Ectodermal cell (in vitro differentiated cells): ENCODE results near the gene ACADSB.

Experiments
- H3K27ac ChIP-seq: 2 replicates; pipeline ENCODE4 v1.7.0; 2013; ENCODE audit warnings: mild to moderate bottlenecking, low read depth, low read length; ENCODE audit not compliant: insufficient read depth, poor library complexity, severe bottlenecking
- H3K27me3 ChIP-seq: 2 replicates; pipeline ENCODE4 v1.7.0; 2013; ENCODE audit warnings: mild to moderate bottlenecking, low read length; ENCODE audit not compliant: insufficient read depth, control insufficient read depth, poor library complexity, severe bottlenecking
- H3K36me3 ChIP-seq: one replicate; pipeline ENCODE4 v1.7.0; 2013; ENCODE audit warnings: low read length; ENCODE audit not compliant: control insufficient read depth, insufficient read depth
- H3K4me1 ChIP-seq: one replicate; pipeline ENCODE4 v1.7.0; 2013; ENCODE audit warnings: low read length; ENCODE audit not compliant: control insufficient read depth, insufficient read depth
- H3K4me3 ChIP-seq: 2 replicates; pipeline ENCODE4 v1.7.0; 2013; ENCODE audit warnings: low read depth, low read length, control low read depth; ENCODE audit not compliant: insufficient read depth
- H3K9me3 ChIP-seq: 2 replicates; pipeline ENCODE4 v1.7.0; 2013; ENCODE audit warnings: mild to moderate bottlenecking, low read length, moderate library complexity; ENCODE audit not compliant: control insufficient read depth
- WGBS, 2 experiments: methylation state at CpG; one replicate each; pipeline ENCODE4 v1.1.7; 2013; ENCODE audit warnings: missing lambda C conversion rate in 2 of 2; 5-methylcytosine and 5-hydroxymethylcytosine counted together

The ACADSB gene

GRCh38 chr10:122986335-122986734 is 22.5 kb upstream of the ACADSB start:
- peaks cover 4% of the 10 kb centered on the region for H3K36me3 ChIP-seq
- H3K27me3 ChIP-seq: no peaks in the 10 kb centered on the region
- WGBS, 2 experiments: 97 to 98% methylated on average over 6 of the region's 6 CpGs
- no peaks in the 10 kb centered on the region for H3K9me3 ChIP-seq
- H3K27ac ChIP-seq: no peak overlapping the region
- no peak overlapping the region for H3K4me3 ChIP-seq
- no peaks in the 10 kb centered on the region for H3K4me1 ChIP-seq

- no peaks in the 10 kb centered on the region for H3K27me3 ChIP-seq
- H3K27ac ChIP-seq: no peak overlapping the region
- H3K4me3 ChIP-seq: no peak overlapping the region
- WGBS, 2 experiments: 86 to 95% methylated on average over 1 to 2 of the region's 2 CpGs
- H3K36me3 ChIP-seq: peaks cover 4% of the 10 kb centered on the region
- H3K9me3 ChIP-seq: no peaks in the 10 kb centered on the region
- no peaks in the 10 kb centered on the region for H3K4me1 ChIP-seq
These were observed 20.3 kb upstream of the ACADSB start for GRCh38 chr10:122988501-122988900.

GRCh38 chr10:122990278-122990677 is 18.5 kb upstream of the ACADSB start:
- 56 to 63% methylated on average over 4 to 5 of the region's 5 CpGs for WGBS, 2 experiments
- Histone ChIP-seq H3K4me3 (no peak overlapping the region), H3K27ac (no peak overlapping the region), H3K9me3 (no peaks in the 10 kb centered on the region), H3K4me1 (no peaks in the 10 kb centered on the region), H3K27me3 (no peaks in the 10 kb centered on the region), H3K36me3 (no peaks in the 10 kb centered on the region)

- H3K4me1 ChIP-seq: no peaks in the 10 kb centered on the region
- H3K9me3 ChIP-seq: no peaks in the 10 kb centered on the region
- H3K4me3 ChIP-seq: no peak overlapping the region
- no CpG with 5 or more reads among the region's 1 CpG for WGBS, 2 experiments
- H3K36me3 ChIP-seq: no peaks in the 10 kb centered on the region
- no peaks in the 10 kb centered on the region for H3K27me3 ChIP-seq
- no peak overlapping the region for H3K27ac ChIP-seq
These were observed 16.7 kb upstream of the ACADSB start for GRCh38 chr10:122992031-122992585.

GRCh38 chr10:122993797-122994336 is 14.9 kb upstream of the ACADSB start:
- Histone ChIP-seq H3K27ac (no peak overlapping the region), H3K36me3 (no peaks in the 10 kb centered on the region), H3K27me3 (no peaks in the 10 kb centered on the region), H3K4me1 (no peaks in the 10 kb centered on the region), H3K9me3 (no peaks in the 10 kb centered on the region), H3K4me3 (no peak overlapping the region)
- WGBS, 2 experiments: 92 to 93% methylated on average over 6 of the region's 6 CpGs

- Histone ChIP-seq H3K27me3 (no peaks in the 10 kb centered on the region), H3K36me3 (no peaks in the 10 kb centered on the region), H3K9me3 (no peaks in the 10 kb centered on the region), H3K4me1 (no peaks in the 10 kb centered on the region), H3K27ac (no peak overlapping the region), H3K4me3 (no peak overlapping the region)
- WGBS, 2 experiments: 93% methylated on average over 4 of the region's 4 CpGs
These were observed 12.9 kb upstream of the ACADSB start for GRCh38 chr10:122995936-122996335.

GRCh38 chr10:122997864-122998263 is 10.9 kb upstream of the ACADSB start:
- no peaks in the 10 kb centered on the region for H3K36me3 ChIP-seq
- 93 to 96% methylated on average over 3 of the region's 3 CpGs for WGBS, 2 experiments
- H3K27ac ChIP-seq: no peak overlapping the region

GRCh38 chr10:122998360-122998917 is 10.4 kb upstream of the ACADSB start:
- Histone ChIP-seq H3K4me1 (no peaks in the 10 kb centered on the region), H3K27ac (no peak overlapping the region), H3K27me3 (no peaks in the 10 kb centered on the region), H3K36me3 (no peaks in the 10 kb centered on the region), H3K4me3 (no peak overlapping the region), H3K9me3 (no peaks in the 10 kb centered on the region)
- WGBS, 2 experiments: 93 to 99% methylated on average over 5 to 6 of the region's 6 CpGs

More at GRCh38 chr10:122997864-122998263, 10.9 kb upstream of the ACADSB start:
- Histone ChIP-seq H3K9me3 (no peaks in the 10 kb centered on the region), H3K27me3 (no peaks in the 10 kb centered on the region), H3K4me3 (no peak overlapping the region), H3K4me1 (no peaks in the 10 kb centered on the region)

- no peak overlapping the region for H3K4me3 ChIP-seq
- H3K9me3 ChIP-seq: no peaks in the 10 kb centered on the region
- 93 to 95% methylated on average over 3 of the region's 3 CpGs for WGBS, 2 experiments
- no peak overlapping the region for H3K27ac ChIP-seq
- H3K27me3 ChIP-seq: no peaks in the 10 kb centered on the region
- H3K36me3 ChIP-seq: no peaks in the 10 kb centered on the region
- H3K4me1 ChIP-seq: no peaks in the 10 kb centered on the region
These were observed 9.9 kb upstream of the ACADSB start for GRCh38 chr10:122998934-122999333.

GRCh38 chr10:122999347-122999746 is 9.5 kb upstream of the ACADSB start:
- H3K4me3 ChIP-seq: no peak overlapping the region
- H3K27ac ChIP-seq: no peak overlapping the region
- no peaks in the 10 kb centered on the region for H3K27me3 ChIP-seq
- H3K4me1 ChIP-seq: no peaks in the 10 kb centered on the region
- WGBS, 2 experiments: 71 to 93% methylated on average over 2 to 3 of the region's 3 CpGs
- H3K36me3 ChIP-seq: no peaks in the 10 kb centered on the region
- H3K9me3 ChIP-seq: no peaks in the 10 kb centered on the region
